Stimulated activated CD8-positive, alpha-beta memory T cell treated with anti-CD3 and anti-CD28 coated beads, Interleukin-7, amount 100 ng/mL, for 48 hours (primary cell): ENCODE results near the gene NFX1.
"Not testable (repeated sequence)": the region's sequence is repeated elsewhere in the genome, so short reads cannot be mapped to it uniquely, and the experiment has no call there.

Experiments
- DNase-seq, 2 donors: peaks; one replicate each; pipeline ENCODE4 v3.0.0-alpha.2; 2020; ENCODE audit warnings: low read depth in 1 of 2; ENCODE audit errors: extremely low read depth in 1 of 2

The NFX1 gene

DNA sequence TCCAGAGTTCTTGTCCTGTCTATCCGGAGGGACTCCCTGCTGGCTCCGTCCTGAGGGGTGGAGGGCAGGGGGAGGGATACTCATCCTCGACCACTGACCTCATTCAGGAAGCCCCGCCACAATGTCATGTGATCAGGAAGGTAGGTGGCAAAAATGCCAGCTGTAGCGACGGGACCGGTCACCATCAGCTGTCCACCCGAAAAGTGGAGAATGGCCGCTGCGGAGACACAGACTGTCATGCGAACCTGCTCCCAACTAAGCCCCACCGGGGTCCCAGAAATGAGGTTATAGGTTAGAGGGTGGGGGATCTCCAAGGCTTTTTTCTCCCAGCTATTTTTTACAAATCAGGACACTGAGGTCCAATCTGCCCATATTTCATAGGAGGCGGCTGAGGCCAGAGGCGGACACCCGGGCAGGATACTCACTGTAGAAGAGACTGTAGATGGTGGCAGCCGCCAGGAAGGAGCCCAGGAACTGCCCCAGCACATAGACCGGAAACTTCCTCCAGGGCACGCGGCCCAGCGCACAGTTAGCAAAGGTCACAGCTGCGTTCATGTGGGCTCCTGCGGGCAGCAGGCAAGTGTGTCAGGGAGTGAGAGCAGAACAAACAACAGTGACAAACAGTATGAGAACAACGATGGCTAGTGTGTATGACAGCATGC lies 95.8 kb downstream of the NFX1 start:
- not testable (repeated sequence) for DNase-seq

DNA sequence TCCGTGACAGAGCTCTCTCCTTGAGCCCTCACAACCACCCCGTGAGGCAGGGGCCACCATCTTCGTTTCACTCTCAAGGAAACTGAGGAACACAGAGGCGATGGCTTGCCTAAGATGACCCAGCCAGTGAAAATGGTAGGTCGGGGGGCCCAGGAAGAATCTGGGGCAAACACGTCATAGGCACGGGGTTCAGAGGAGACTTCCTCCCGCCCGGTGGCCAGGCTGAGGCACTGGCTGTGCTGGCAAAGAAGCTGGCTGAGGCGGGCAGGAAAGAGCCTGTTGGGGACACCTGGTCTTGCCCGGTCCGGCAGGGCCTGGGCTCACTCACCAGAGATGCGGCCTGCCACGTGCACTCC lies 96.3 kb downstream of the NFX1 start:
- DNase-seq: not testable (repeated sequence)

DNA sequence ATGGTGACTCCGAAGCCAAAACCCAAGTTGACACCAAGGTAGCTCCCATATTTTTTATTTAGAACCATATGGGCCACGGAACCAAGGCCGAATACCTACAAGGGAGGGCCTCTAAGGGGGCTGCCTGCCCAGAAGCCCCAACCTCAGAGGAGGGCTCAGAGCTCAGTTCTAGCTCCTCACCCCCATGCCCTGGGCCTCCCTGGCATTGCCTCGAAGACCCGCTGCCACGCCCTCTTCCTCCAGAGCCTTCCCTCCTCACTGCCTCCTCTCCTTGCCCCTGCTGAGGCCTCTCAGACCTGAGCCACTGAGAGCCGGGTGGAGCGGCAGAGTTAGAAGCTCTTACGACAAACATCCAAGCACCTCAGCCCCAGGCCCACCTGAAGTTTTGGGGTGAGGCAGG lies 96.7 kb downstream of the NFX1 start:
- not testable (repeated sequence) for DNase-seq

DNA sequence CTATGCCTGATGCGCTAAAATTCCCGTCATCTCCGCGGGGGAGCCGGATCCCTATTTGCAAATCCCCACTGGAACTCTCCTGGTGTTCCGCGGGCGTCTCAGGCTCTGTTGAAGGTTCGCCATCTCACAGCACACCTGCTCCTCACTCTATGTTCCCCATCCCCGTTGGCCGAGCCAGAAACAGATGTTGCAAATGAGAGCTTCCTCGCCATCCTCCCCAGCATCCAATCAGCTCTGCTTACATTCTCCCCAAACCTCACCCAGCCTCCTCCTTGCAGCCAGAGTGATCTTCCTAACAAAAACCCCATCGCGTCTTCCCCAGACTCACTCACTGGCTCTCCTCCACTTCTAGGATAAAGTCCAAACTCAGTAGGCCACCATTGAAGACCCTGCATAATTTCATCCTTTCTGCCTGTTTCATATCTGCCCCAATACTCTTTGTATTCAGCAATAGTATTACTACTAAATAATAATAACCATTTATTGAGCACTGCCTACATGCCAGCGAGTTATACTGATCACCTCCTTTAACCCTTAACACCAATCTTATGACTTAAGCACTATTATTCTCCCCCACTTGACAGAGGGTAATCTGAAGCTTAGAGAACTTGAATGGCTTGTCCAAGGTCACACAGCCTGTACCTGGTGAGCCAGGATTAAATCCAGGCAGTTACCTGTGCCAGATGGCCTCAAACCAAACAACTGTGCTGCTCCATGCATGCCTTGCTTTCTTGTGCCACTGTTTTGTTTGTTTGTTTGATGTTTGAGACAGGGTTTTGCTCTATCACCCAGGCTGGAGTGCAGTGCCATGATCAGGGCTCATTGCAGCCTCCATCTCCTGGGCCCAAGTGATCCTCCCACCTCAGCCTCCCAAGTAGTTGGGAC lies 98.0 kb downstream of the NFX1 start:
- no peak for DNase-seq

DNA sequence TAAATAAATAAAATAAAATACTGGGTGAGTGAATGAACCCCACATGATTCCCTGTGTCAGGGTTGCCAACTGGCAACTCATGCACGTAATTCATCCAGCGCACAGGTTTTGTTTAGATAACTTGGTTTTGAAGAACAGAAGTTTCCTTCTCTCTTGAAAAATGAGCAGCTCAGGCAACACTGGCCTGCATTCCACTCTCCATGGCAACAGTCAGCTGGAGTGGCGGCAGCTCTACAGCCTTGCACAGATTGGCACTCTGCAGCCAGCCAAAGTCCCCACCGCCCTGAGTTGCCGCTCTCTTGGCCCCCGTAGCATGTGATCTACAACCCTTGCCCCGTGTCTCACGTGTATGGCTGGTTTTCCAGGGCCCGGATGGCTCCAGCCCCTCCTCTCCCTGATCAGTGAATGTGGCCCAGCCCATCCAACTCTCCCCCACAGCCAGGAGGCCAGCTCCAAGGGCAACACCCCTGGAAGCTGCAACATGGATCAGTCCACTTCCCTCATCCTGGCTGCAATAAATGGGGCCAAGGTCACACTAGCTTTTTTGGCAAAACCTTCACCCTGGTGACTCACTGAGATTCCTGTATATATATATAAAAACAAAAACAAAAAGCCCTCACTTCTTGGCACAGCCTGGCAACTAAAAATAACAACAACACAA lies 100.9 kb downstream of the NFX1 start:
- DNase-seq: not testable (repeated sequence)

DNA sequence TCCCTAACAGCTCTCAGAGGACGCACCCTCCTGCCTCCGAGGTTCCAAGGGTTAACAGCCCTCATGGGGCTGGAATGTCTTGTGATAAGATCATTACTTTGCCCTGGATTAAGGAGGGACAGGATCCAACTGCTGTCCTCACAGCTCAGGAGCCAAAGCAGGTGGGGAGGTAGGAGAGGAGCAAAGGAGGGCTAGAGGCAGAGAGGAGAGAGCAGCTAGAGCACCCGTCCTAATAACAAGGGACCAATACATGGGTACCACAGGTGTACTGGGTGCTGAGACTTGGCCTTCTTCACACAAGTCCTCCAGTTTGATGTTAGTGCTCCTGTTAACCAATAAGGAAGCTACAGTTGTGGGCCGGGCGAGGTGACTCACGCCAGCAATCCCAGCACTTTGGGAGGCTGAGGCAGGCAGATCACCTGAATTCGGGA lies 102.3 kb downstream of the NFX1 start:
- not testable (repeated sequence) for DNase-seq

DNA sequence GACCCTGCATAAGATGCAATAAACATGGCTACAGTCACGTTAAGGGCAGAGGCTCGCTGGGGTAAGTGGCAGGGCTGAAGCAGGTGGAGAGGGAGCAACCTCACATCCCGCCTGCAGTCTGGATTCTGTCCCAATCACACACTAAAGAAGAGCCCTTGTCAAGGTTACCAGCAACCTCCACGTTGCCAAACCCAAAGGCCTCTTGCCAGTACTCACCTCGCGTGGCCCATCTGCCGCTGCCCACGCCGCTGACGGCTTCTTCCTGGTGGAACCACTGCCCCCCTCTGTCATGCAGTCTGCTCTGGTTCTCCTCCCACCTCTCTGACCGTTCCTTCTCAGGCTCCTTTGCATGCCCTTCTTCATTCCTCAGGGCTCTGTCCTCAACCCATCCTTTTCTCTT lies 103.3 kb downstream of the NFX1 start:
- DNase-seq: no peak

DNA sequence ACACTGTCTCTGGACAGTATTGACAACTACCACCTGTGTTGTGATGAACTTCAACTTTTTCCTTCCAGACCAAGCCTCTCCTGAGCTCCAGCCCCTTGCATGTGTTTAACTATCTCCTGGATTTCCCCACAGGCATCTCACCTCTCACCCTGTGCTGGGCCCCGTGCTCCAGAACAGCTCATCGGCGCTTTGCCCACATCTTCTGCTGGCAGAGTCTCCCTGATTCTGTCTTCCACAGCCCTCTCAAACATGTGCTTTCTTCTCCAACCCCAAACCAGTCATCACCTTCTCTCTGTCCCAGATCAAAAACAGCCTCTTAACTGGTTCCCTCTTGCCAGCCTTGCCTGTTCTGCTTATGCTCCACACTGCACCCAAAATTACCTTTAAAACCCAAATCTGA lies 103.7 kb downstream of the NFX1 start:
- DNase-seq: not testable (repeated sequence)

DNA sequence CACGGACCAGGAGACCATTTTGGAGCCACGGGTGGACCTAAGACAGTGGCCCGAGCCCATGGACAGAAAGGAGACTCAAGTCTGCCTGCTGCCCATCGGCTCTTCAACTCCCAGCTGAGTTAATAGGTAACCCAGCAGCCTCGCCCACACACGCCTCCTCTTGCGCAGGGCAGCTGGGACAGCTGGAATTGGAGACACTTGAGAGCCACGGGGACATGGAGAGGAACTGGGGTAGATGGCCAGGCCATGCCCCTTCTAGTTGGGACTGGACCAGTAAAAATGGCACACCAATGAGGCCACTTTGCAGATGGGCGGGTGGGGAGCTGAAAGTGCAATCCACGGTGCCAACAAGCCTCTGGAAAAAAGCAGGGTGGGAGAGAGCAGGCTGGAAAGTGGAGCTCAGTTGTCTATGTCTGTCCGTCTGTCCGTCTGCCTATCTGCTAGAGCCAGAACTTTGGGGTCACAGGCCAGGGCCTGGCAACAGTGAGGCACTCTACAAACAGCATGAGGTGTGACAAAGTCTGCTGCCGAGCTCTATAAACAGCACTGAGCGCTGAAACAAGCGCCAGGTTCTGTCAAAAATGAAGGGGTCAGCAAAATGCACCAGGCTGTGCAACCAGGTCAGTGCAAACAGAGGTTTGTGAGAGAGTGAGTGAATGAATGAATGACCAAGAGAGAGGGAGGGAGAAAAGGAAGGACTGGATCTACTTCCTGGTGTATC lies 105.0 kb downstream of the NFX1 start:
- not testable (repeated sequence) for DNase-seq

DNA sequence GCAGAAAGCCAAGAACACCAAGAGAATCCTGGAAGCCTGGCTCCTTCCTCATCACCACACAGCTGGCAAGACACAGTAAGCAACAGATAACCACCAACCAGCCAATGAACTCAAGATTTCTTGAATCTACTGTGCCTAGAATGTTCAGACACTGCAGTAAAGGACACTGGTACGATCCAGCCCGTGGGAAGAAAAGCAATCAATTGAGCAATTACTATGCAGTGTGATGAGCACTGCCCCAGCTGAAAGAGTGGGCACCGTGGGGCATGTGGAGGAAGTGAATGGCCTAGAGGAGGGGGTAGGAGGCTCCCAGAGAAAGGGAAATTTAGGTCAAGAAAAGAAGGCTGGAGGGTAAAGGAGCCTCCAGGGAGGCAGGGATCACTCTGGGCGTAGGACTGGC lies 107.5 kb downstream of the NFX1 start:
- not testable (repeated sequence) for DNase-seq

DNA sequence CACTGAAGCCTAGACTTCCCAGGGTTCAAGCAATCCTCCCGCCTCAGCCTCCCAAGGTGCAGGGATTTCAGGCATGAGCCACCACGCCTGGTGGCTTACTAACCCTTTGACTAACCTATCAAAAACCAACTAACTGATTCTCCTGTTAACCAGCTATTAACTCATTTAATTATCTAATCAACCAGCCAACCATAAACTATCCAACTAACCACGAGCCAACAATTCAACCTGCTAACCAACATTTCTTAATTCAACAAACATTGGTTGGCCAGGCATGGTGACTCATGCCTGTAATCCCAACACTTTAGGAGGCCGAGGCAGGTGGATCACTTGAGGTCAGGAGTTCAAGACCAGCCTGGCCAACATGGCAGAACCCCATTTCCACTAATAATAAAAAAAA lies 108.7 kb downstream of the NFX1 start:
- not testable (repeated sequence) for DNase-seq

DNA sequence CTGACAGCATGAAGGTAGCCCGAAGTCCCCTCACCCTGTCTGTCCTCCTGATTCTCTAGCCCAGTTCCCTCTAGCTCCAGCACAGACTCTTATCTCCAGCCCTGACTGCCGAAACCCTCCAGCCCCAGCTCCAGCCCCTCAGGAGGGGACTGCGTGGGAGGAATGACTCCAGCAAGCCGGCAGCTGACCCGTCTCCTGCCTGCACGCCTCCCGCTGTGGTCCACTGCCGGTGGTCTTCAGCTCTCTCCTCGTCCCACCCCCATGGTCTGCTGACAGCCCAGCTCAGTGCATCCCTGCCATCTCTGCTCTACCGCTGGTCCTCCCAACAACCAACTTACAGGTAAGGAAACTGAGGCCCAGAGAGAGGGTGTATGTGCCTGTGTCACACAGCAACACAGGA lies 111.5 kb downstream of the NFX1 start:
- DNase-seq: not testable (repeated sequence)

DNA sequence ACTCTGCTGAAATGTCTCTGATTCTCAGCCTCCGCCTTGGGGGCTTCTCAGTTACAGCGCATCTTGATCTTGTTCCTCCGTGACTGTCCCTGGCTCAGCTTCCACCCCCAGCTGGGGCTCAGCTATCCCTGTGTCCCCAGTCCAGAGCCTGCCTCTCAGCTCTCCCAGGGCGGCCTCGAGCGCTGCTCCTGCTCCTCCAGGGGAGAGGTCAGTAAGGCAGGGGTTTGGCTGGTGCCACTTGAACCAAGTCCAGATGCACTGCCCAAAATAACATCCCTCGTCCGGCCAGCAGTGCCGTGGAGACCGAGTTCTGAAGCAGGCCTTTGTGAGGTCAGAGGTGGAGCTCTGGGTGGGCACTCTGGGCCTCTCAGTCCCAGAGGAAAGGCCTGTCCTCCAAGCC lies 112.1 kb downstream of the NFX1 start, which contains the start of gene AQP7:
Gene AQP7 (minus strand): TSS at position 198 of the 400 bp plus-strand sequence. CDS start 1,306 bp downstream, outside the sequence.
- not testable (repeated sequence) for DNase-seq

DNA sequence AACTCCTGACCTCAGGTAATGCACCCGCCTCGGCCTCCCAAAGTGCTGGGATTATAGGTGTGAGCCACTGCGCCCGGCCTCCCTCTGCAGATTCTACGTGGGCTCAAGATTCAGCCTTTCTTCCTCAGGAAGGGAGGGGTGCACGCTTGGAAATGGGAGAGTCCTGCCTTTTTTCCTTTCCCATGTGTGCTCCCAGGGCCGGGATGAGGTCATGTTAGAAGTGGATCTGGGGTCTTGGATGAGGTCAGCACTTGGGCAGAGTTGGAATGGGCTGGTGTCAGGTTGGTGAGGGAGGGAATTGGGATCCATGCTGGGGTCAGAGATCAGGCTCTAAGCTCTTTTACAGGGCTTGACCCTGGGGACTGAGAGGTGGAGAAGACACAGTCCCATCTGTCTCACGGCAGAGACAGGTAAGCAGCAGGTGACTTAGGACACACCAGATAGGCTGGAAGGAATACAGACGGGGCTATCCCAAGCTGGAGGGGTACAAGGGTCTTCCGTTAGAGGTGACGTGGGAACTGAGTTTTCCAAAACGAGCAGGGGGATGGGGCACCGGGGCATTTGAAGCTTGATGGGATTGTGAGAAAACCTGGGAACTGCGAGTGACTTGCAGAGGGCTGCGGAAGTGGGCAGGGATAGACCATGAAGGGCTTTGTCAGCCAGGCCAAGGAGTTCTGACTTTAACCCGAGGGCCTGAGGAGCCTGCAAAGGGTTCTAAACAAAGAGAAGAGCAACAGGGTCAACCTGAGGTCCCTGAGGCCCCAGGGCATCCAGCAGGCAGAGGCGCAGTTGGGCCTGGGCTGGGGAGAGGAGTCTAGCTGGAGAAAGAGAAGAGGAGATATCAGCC lies 113.8 kb downstream of the NFX1 start:
- DNase-seq: no peak

DNA sequence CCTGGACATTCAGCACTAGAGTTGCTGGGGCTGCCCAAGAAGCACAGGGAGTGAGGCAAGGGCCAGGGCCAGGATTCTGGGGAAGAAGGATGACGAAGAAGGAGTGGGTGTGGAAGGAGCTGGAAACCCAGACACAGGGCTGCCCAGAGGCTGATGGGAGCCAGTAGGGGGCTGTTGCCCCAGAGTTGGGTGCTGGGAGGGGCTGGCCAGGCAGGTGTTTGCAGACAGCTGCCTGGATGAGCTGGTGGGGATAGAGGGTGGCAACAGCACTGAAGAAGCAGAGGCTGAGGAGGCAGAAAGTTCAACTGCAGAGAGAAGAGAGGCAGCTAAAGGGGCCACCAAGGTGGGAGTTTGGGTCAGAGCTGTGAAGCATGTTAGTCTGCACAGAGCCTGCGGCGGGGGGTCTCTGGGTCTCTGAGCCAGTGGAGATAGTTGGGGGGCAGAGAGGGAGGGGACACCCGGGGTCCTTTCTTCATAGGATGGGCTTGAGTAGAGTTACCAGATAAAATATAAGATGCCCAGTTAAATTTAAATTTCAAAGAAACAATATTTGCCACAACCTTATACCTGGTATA lies 114.6 kb downstream of the NFX1 start:
- no peak for DNase-seq

DNA sequence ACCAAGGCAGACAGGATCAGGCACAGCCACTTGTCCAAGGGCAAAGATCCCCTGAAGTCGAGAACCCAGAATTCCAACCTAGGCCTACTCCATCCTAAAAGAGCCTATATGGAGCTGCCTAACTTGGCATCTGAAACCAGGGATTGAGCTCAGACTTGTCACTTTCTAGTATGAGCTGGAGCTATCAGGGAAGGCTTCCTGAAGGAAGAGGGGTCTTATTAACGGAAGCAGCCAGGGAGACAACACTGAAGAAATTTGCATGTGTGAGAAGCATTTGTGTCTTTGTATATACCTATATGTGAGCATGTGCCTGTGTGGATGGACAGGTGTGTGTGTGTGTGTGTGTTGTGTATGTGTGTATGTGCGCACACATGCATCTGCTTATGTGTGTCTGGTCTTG lies 116.7 kb downstream of the NFX1 start:
- no peak for DNase-seq

DNA sequence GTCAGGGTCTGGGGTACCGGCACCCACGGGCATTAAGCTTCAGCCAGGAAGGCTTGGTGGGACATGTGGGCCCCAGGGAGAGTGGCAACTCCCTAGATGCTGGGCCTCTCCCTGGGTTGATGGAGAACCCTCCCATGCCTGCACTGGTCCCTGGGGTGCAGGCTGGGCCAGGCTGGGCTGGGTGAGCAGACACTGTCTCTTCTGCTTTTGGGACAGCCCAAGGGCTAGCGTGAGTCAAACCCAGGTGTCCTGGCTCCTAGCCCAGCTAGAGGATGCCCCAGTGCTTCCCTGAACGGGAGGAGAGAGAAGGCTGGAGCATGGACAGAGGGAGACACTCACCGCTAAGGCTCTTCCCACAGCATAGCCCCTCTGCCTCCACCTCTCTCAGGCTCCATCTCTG lies 117.8 kb downstream of the NFX1 start:
- no peak for DNase-seq

DNA sequence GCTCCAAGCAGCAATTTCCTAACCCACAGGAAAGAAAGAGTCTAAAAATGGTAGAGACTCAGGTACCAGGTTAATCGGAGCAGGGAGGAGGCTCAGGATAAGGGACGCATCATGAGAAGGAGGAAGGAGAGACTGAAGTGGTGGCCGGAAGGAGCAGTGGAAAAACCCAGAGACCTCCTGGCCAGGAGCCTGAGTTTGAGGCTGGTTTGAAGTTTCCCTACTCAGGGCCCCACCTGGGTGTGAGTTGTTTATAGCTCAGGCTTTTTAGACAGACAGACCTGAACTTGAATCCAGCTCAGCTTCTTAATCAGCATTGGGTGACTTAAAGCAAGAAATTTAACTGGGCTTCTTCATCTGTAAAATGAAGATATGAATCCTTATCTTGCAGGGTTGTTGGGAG lies 124.0 kb downstream of the NFX1 start:
- DNase-seq: no peak

DNA sequence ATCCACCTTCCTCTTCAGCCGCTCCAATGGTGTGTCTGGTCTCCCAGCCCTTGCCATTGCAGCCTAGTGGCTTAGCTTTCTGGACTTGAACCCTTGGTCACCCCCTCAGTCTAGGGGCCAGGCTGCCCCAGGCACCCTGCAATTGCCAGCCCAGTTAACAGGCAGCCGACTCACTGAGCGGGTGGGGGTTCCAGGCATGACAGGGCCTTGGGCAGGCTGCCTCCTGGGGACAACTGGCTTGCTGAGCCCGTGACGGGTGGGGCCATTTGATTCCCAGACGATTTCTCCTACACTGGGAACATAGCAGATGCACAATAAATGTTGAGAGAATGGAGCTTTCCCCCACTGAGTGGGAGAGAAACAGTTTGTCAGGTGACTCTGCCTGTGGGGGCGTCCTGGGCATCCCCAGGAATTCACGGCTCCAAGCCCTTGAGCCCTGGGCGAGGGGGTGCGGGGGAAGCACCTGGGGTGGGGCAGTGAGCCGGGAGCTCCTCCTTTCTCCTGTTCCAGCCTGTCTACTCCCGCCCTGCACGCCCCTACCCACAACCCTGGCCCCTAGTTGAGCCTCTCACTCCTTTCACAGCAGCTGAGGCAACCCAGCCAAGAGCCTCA lies 124.7 kb downstream of the NFX1 start:
- DNase-seq: no peak
